GM12875 (cell line): Measurements from ENCODE around the gene ALKBH2.
"Not testable (repeated sequence)": the region's sequence is repeated elsewhere in the genome, so short reads cannot be mapped to it uniquely, and the experiment has no call there.

Source experiments
- H3K4me3 ChIP-seq: one replicate; pipeline ENCODE4 v1.5.1; 2011; ENCODE audit warnings: low read depth, low read length, control low read depth
- TF ChIP-seq, protein P1 (sequence below): IDR thresholded peaks from 2 replicates; pipeline ENCODE4 v1.5.1; 2011; ENCODE audit warnings: low read depth, mild to moderate bottlenecking, control low read depth, inconsistent platforms, low read length, moderate library complexity, borderline replicate concordance; ENCODE audit not compliant: insufficient read depth

ALKBH2 gene

DNA sequence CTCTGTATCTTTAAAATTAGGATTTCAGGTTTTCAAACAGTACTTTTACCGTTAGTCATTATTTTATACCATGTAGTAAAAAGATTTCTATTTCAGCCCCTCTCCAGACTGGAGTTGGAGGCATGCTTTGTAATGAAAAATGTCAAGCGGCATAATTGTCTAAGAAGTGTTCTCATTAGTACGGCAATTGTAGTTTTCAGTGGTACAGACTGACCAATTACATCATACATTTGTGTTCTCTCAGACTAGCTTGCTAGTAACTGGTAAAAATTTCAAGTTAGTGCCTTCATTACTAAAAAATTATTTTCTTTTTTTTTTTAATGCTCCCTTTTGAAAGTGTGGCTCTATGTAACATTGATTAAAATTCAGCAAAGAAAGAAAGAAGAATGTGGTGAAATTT is 36.4 kb downstream of the ALKBH2 start:
- TF ChIP-seq, protein P1, sequence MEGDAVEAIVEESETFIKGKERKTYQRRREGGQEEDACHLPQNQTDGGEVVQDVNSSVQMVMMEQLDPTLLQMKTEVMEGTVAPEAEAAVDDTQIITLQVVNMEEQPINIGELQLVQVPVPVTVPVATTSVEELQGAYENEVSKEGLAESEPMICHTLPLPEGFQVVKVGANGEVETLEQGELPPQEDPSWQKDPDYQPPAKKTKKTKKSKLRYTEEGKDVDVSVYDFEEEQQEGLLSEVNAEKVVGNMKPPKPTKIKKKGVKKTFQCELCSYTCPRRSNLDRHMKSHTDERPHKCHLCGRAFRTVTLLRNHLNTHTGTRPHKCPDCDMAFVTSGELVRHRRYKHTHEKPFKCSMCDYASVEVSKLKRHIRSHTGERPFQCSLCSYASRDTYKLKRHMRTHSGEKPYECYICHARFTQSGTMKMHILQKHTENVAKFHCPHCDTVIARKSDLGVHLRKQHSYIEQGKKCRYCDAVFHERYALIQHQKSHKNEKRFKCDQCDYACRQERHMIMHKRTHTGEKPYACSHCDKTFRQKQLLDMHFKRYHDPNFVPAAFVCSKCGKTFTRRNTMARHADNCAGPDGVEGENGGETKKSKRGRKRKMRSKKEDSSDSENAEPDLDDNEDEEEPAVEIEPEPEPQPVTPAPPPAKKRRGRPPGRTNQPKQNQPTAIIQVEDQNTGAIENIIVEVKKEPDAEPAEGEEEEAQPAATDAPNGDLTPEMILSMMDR: no peak
- no peak overlapping the region for H3K4me3 ChIP-seq

DNA sequence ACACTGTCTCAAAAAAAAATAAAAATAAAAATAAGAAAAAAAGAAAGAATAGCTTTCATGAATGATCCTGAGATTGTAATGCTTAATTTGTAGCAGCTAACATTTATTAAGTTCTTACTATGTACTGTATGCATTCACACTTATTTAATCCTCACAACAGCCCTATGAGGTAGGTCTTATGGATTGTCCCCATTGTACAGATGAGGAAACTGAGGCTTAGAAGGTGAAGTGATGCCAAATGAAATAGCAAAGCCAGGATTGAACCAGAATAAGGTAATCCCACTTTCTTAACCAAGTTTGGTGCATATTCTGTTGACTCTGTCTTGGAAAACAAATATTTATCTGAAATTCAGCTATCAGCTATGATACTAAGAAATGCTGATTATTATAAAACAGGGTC is 38.8 kb downstream of the ALKBH2 start:
- H3K4me3 ChIP-seq: no peak overlapping the region
- TF ChIP-seq, protein P1: no peak

DNA sequence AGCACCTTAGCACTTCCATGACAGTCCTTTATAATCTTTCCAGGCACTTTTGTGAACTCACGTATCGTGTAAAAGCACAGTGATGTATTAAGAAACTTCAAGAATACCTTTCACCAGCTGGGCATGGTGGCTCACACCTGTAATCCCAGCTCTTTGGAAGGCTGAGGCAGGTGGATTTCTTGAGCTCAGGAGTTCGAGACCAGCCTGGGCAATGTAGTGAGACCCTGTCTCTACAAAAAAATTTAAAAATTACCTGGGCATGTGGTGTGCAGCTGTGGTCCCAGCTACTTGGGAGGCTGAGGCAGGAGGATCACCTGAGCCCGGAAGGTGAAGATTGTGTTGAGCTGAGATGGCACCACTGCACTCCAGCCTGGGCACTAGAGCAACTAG is 39.2 kb downstream of the ALKBH2 start:
- peak overlapping the region; percentile 85 for H3K4me3 ChIP-seq

DNA sequence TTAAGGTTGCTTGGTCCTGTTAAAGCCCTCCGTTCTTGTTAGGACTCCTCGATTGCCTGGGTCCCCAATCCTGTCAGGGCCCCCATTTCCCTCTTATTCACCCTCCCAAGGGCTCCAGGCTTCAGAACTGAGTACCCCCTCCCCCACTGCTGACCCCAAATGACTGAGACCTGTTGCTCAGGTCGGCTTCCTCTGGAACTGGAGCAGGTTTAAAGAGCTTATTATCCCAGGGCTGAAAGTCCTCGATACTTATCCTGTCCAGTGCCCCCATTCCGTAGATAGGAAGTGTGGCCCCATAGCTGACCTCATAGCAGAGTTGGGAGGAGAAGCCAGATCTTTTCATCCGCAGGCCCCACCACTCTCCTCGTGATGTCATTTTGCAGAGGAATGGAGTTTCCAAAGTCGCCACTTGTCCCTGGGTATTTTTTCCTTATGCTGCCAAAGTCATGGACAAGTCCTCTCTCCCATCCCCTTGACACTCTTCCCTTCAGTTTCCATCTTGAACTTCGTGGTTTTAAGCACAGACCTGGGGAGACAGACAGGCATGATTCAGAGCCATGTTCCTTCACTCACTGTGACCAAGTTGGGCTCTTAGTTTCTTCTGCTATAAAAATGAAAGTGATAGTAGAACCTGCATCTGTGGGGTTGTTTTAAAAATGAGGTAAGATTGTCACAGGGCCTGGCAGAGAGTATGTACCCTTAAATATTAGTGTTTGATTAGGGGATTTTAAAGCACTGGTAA is 39.7 kb downstream of the ALKBH2 start:
- TF ChIP-seq, protein P1: no peak
- H3K4me3 ChIP-seq: peak overlapping the region; percentile 85

DNA sequence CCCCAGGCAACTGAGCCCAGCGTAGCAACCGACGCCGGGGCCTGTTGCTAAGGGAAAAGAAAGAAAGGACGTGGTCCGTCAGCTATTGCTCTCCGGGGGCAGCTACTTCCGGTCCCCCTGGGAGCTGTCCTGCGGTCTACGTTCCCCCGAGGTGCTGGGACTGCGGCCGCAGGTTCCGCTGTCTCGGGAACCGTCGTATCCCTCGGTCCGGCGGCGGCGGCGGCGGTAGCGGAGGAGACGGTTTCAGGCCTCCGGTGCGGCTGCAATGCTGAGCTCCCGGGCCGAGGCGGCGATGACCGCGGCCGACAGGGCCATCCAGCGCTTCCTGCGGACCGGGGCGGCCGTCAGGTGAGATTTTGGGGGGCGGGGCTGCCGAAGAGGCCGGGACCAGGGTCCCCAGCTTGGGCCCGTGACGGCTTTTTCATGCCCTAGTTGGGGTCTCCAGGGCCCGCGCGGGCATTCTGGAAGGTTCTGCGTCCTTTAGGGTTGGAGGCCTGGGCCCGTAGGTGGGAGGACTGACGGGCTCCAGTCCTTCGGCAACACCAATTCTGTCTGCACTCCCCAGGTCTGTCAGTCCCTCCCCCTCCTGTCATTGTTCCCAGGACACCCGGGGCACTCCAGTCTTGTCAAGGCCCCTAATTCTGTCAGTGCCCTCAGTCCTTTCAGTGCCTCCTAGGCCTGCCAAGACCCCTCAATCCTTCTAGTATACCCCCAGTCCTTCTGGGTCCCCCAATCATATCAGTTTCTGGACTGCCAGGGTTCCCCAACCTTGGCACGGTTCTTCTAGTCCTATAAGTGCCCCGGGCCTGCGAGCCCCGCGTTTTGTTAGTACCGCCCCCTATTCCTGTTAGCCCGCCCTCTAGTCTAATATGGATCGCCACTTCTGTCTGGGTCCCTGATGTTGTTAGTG is 40.6 kb downstream of the ALKBH2 start, which contains the start of gene USP30:
Gene USP30 (plus strand): TSS at position 163 of the 910 bp plus-strand sequence. CDS start 103 bp downstream, at position 266.
- TF ChIP-seq, protein P1: no peak
- peak within 1 kb of the TSS; percentile 85 for H3K4me3 ChIP-seq

DNA sequence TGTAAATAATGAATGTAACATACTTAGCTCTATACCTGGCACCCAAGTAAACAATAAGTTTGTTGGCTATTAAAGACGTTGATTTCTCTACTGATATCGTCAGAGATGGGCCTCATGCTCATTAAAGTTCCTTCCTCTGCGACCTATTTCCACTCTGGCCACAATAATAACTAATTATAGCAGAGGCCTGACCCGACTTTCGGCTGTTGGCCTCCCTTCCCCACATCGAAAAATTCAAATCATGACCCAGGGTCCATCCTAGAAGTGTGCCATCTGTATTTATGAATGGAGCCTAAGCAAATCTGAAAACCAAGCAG is 41.2 kb downstream of the ALKBH2 start:
- peak overlapping the region; percentile 85 for H3K4me3 ChIP-seq
- TF ChIP-seq, protein P1: no peak

DNA sequence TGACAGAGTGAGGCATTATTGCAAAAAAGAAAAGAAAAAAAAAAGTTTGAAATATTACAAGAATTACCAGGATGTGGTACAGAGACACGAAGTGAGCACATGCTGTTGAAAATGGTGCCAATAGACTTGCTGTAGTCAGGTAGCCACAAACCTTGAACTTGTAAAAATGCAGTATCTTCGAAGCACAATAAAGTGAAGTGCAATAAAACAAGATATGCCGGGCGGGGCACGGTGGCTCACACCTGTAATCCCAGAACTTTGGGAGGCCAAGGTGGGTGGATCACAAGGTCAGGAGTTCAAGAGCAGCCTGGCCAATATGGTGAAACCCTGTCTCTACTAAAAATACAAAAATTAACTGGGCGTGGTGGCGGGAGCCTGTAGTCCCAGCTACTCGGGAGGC is 43.5 kb downstream of the ALKBH2 start:
- H3K4me3 ChIP-seq: not testable (repeated sequence)

DNA sequence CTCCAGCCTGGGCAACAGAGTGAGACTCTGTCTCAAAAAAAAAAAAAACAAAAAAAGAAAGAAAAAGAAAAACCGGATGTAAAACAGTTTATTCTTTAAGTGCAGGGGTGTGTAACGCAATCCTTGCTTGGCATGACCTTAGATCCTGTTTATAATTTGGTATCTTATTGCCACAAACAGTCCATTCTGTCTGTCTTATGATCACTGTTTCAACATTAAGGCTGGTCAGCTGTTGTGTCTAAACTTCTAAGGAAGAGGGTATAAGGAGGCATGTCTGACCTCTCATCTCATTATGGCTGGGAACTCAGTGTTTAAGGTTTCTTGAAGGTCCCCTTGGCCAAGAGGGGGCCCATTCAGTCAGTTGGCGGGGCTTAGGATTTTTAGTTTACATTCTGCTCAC is 44.6 kb downstream of the ALKBH2 start:
- not testable (repeated sequence) for H3K4me3 ChIP-seq
